Right ventricle myocardium superior (tissue), 1 donor: ENCODE measurements around the gene GRIK1. TPM values are rescaled to one million over a fixed set of nuclear protein-coding genes. Genes with fewer than 3 reads are reported as not detected.
A peak's percentile ranks its signal among the peaks of the same experiment; 100 is the strongest.
"Not testable (repeated sequence)": the region's sequence is repeated elsewhere in the genome, so short reads cannot be mapped to it uniquely, and the experiment has no call there.

ENCODE experiments used
- ATAC-seq: fragments of 200-7000 bp; cut with Tn5 transposase; one replicate; pipeline ENCODE4 v1.9.1; 2020; ENCODE audit warnings: mild to moderate bottlenecking; ENCODE audit not compliant: poor library complexity
- DNase-seq: peaks from one replicate; pipeline ENCODE4 v3.0.0-alpha.2; 2020
- intact Hi-C: fragments of 100-400 bp; cut with DNase I; formaldehyde crosslinking; loops from one replicate; pipeline ENCODE4 v1.11.2; 2022
- long read RNA-seq: library from polyadenylated mRNA; unstranded; transcript quantifications from one replicate; pipeline ENCODE4 v2.0.0, GENCODE V29; 2021
- total RNA-seq: library from RNA; stranded (reverse); fragmentation: NEBNext Ultra II Directional; extraction: Animal tissue kit (Norgen Biotek cat#: 25700); gene quantifications from one replicate; pipeline ENCODE4 v1.2.1, GENCODE V29; 2021
- donor health status: DM: no; HTN: yes; CAD: no; lungs with severe emphysema.

The GRIK1 gene
- not detected for total RNA-seq
- long read RNA-seq, result 0 reads

GRCh38 chr21:29939924-29940275, at the start of gene GRIK1:
TSS of gene GRIK1 (minus strand) at chr21:29939996.
- no peak for ATAC-seq
- intact Hi-C loops, result no loop called here
- DNase-seq, result no peak

DNA sequence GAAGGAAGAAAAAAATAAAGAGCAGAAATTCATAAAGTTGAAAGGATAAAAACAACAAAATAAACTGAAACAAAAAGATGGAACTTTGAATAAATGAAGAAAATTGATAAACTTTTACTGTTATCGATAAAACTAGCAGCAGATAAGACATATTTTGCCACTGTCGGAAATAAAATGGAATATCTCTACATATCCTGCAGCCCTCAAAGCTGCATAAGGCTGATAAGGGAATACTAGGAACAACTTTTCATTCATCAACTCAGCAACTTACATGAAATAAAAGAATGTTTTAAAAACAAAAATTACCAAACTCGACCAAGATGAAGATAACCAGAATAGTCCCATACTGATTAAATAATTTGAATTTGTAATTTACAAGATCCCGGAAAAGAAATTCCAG, 48.0 kb upstream of the GRIK1 start:
- ATAC-seq (no peak), DNase-seq (no peak)
- intact Hi-C loops, result no loop called here

- ATAC-seq (no peak), DNase-seq (no peak)
- intact Hi-C loops, result no loop called here
Measured at GRCh38 chr21:29985866-29986265, 46.1 kb upstream of the GRIK1 start.

GRCh38 chr21:29979043-29979442, 39.2 kb upstream of the GRIK1 start:
- intact Hi-C loops, result no loop called here
- DNase-seq (no peak), ATAC-seq (no peak)

- intact Hi-C loops, result no loop called here
- ATAC-seq (no peak), DNase-seq (no peak)
Measured at GRCh38 chr21:29975776-29976175, 36.0 kb upstream of the GRIK1 start.

DNA sequence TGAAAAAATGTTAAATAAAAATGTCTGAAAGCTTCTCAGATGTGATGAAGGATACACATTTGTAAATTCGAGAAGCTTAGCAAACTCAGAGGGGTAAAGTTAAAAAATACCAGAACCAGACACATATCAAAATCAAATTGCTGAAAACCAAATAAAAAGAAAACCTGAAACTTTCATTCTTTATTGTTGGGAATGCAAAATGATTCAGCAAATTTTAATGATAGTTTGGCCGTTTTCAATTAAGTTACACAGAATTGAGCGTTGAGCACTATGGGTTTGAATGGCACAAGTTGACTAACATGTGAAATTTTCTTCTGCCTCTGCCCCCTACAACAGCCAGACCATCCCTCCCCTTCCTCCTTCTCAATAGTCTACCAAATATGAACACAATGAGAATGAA, 33.5 kb upstream of the GRIK1 start:
- DNase-seq (no peak), ATAC-seq (no peak)
- intact Hi-C loops, result no loop called here

DNA sequence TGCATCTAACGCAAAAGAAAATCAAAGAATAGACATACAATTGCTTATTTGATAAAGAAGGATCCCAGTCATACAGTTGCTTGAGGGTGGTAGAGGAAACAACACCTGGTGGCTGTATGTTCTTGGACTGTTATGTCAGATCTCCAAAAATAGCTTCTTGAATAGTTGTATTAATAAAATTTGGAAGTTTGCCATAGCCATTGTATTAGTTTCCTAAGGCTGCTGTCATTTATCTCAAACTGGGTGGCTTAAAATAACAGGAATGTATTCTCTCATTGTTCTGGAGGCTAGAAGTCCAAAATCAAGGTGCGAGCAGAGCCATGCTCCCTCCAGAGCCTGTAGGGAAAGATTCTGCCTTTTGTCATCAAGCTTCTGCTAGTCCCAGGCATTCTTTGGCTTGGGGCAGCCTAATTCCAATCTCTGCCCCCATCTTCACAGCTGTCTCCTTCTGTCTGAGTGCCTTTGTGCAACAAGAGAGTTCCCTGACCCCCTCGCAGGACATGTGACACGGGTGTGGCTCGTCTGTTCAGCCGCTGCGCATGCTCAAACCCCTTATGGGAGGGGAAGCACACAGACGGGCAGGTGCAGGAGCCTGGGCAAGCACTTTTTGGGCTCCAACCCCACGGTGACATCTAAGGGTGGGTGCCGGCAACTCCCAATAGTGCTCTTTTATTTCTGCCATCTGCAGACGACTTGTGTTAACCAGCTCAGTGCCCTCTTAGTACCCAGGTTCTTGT, 21.7 kb upstream of the GRIK1 start:
- no peak for ATAC-seq
- intact Hi-C loops, result no loop called here
- no peak for DNase-seq

- intact Hi-C loops, result no loop called here
- no peak for DNase-seq
- no peak for ATAC-seq
Measured at GRCh38 chr21:29958551-29958950, 18.8 kb upstream of the GRIK1 start.

DNA sequence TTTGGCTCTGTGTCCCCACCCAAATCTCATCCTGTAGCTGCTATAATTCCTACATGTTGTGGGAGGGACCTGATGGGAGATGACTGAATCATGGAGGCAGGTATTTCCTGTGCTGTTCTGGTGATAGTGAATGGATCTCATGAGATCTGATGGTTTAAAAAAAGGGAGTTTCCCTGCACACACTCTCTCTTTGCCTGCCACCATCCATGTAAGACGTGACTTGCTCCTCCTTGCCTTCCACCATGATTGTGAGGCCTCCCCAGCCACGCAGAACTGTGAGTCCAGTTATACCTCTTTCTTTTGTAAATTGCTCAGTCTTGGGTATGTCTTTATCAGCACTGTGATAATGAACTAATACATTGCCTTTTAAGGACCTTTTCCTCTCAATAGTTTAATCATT, 18.2 kb upstream of the GRIK1 start:
- DNase-seq, ATAC-seq, intact Hi-C loops: not testable (repeated sequence)

- intact Hi-C loops, result no loop called here
- ATAC-seq (no peak), DNase-seq (no peak)
Measured at GRCh38 chr21:29953690-29954089, 13.9 kb upstream of the GRIK1 start.

GRCh38 chr21:29953072-29953471, 13.3 kb upstream of the GRIK1 start:
- intact Hi-C loops, result no loop called here
- DNase-seq, result no peak
- ATAC-seq, result no peak

- intact Hi-C loops, result no loop called here
- DNase-seq (no peak), ATAC-seq (no peak)
Measured at GRCh38 chr21:29951911-29952310, 12.1 kb upstream of the GRIK1 start.

DNA sequence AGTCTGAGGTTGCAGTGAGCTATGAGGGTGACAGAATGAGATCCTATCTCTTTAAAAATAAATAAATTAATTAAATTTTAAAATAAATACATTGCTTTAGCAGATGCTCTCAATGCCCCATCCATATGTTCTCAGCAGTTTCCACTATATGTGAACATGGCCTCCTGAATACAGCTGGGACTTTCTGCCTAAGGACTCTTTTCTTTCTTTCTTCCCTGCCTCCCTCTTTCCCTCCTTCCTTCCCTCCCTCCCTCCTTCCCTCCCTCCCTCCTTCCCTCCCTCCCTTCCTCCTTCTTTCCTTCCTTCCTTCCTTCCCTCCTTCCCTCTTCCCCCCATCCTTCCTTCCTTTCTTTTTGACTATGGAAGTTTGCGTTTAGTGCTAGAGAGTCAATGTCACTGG, 10.2 kb upstream of the GRIK1 start:
- no peak for DNase-seq
- intact Hi-C loops, result no loop called here
- no peak for ATAC-seq

DNA sequence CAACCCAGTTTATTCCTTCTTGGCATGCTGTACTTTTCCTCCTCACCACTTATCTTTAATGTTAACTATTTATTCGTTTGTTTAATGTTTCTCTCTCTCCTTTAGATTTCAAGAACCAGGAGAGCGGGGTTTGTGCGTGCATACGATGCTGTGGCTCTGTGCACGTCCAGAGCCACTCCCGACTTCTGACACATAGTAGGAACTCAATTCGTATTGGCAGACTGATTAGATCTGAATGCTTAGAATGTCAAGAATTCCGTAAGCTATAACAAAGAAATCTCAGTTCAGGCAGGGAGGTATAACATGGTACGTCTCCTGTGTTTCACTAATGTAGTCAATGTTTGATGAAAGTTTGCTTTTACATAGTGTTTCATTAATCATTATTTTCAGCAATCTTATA, 7.3 kb upstream of the GRIK1 start:
- ATAC-seq, result no peak
- intact Hi-C loops, result no loop called here
- DNase-seq, result no peak

DNA sequence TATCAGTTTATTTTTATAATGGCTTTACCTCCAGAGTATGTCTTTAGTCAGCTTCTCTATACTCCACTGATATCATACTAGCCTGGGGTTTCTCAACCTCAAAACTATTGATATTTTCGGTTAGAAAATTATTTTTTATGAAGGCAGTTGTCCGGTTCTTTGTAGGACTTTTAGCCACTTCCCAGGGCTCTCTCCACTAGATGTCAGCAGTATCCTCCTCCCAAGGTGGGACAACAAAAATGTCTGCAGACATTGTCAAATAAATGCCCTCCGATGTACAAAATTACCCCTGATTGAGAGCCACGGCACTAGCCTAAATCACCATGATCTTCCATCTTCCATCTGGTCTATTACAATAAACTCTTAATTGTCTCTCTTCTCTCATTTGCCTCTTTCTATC, 4.1 kb upstream of the GRIK1 start:
- intact Hi-C loops, result no loop called here
- DNase-seq, result no peak

GRCh38 chr21:29942034-29942433, 2.2 kb upstream of the GRIK1 start:
- DNase-seq (no peak), ATAC-seq (no peak)
- intact Hi-C loops, result no loop called here

More for the DNA sequence above, 4.1 kb upstream of the GRIK1 start:
- ATAC-seq, result no peak

DNA sequence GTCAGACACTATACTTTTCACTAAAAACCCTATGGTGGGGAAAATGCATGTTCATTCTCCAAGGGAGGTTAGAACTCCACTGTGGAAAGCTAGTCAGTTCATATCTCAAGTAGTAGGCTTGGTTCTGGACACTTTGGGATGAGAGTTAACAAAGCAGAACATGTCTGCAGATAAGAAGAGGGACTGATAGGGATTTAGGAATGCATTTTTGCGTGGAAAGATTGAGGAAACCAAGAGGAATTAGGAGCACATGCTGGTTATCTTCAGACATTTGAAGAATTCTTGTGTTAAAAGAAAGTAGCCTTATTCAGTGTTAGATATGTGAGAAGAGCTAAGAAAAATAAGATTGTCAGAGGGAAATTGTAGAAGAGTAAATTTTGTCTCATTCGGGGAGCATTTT, 1.2 kb upstream of the GRIK1 start:
- DNase-seq (no peak), ATAC-seq (no peak)
- intact Hi-C loops, result no loop called here

GRCh38 chr21:29940361-29940760, 565 bp upstream of the GRIK1 start:
- DNase-seq (no peak), ATAC-seq (no peak)
- intact Hi-C loops, result no loop called here

- DNase-seq (peak; percentile 37), ATAC-seq (no peak)
- intact Hi-C loops, result no loop called here
Measured at GRCh38 chr21:29939104-29939923, 482 bp downstream of the GRIK1 start.

DNA sequence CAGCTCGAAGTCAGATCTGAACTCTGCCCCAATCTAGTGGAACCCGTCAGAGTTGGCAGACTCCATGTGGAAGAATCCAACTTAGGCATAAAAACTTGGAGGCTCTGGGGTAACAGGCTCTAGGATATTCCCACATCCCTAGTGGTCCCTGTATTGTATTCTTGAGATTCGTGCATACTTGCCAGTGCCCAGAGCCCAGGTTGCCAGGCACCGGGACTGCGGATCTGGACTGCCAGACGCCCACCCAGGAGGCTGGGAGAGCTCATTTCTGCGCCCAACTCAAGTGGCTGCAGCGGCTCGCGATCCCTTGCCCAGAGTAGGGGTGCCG, 1.1 kb downstream of the GRIK1 start:
- ATAC-seq (no peak), DNase-seq (no peak)
- intact Hi-C loops, result no loop called here

GRCh38 chr21:29933088-29933487, 6.7 kb downstream of the GRIK1 start:
- DNase-seq (no peak), ATAC-seq (no peak)
- intact Hi-C loops, result no loop called here
